ENCODE data around the gene CDC42SE1. TPM values are rescaled to one million over a fixed set of nuclear protein-coding genes. Genes with fewer than 3 reads are reported as not detected.
"Not testable (repeated sequence)": the region's sequence is repeated elsewhere in the genome, so short reads cannot be mapped to it uniquely, and the experiment has no call there.

The CDC42SE1 gene, protein sequence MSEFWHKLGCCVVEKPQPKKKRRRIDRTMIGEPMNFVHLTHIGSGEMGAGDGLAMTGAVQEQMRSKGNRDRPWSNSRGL
- total RNA-seq (42.6 TPM), polyA plus RNA-seq (ENCODE audit: insufficient read depth in 1 of 8, insufficient read length in 8 of 8, low replicate concordance in 1 of 8) (10 to 100 TPM; 47.5 to 68.4 (median 54.3) TPM)
- long read RNA-seq, donor 1, partial matches to known transcripts: 0 of 4 reads
- long read RNA-seq, donor 1, other reads (novel, unspliced or antisense): 0 of 4 reads
- long read RNA-seq, donor 2: 0 reads
- long read RNA-seq, donor 3, transcript CDC42SE1-201 (5 exons, 3,045 nt): major isoform, 12 of 44 reads
- long read RNA-seq, donor 3, partial matches to known transcripts: 28 of 44 reads
- long read RNA-seq, donor 3, other reads (novel, unspliced or antisense): 0 of 44 reads
- long read RNA-seq, donor 4, partial matches to known transcripts: 0 of 4 reads
- long read RNA-seq, donor 4, other reads (novel, unspliced or antisense): 0 of 4 reads
- long read RNA-seq, donor 5, transcript CDC42SE1-201 (5 exons, 3,045 nt): major isoform, 17 of 29 reads
- long read RNA-seq, donor 5, partial matches to known transcripts: 6 of 29 reads
- long read RNA-seq, donor 5, other reads (novel, unspliced or antisense): 0 of 29 reads
- long read RNA-seq, donor 6, transcript CDC42SE1-201 (5 exons, 3,045 nt): major isoform, 10 of 172 reads
- long read RNA-seq, donor 6, partial matches to known transcripts: 152 of 172 reads
- long read RNA-seq, donor 6, other reads (novel, unspliced or antisense): 5 of 172 reads
- long read RNA-seq, donor 7, transcript CDC42SE1-201 (5 exons, 3,045 nt): major isoform, 10 of 17 reads
- long read RNA-seq, donor 7, partial matches to known transcripts: 5 of 17 reads
- long read RNA-seq, donor 7, other reads (novel, unspliced or antisense): 0 of 17 reads
- long read RNA-seq, donor 8, transcript CDC42SE1-201 (5 exons, 3,045 nt): major isoform, 6 of 7 reads
- long read RNA-seq, donor 8, partial matches to known transcripts: 0 of 7 reads
- long read RNA-seq, donor 8, other reads (novel, unspliced or antisense): 0 of 7 reads
- long read RNA-seq, donor 9, transcript CDC42SE1-201 (5 exons, 3,045 nt): major isoform, 5 of 7 reads
- long read RNA-seq, donor 9, partial matches to known transcripts: 0 of 7 reads
- long read RNA-seq, donor 9, other reads (novel, unspliced or antisense): 0 of 7 reads
- long read RNA-seq, donor 10, transcript CDC42SE1-201 (5 exons, 3,045 nt): major isoform, 11 of 15 reads
- long read RNA-seq, donor 10, partial matches to known transcripts: 0 of 15 reads
- long read RNA-seq, donor 10, other reads (novel, unspliced or antisense): 0 of 15 reads
- long read RNA-seq, donor 11, transcript CDC42SE1-201 (5 exons, 3,045 nt): major isoform, 7 of 8 reads
- long read RNA-seq, donor 11, partial matches to known transcripts: 0 of 8 reads
- long read RNA-seq, donor 11, other reads (novel, unspliced or antisense): 0 of 8 reads

DNA sequence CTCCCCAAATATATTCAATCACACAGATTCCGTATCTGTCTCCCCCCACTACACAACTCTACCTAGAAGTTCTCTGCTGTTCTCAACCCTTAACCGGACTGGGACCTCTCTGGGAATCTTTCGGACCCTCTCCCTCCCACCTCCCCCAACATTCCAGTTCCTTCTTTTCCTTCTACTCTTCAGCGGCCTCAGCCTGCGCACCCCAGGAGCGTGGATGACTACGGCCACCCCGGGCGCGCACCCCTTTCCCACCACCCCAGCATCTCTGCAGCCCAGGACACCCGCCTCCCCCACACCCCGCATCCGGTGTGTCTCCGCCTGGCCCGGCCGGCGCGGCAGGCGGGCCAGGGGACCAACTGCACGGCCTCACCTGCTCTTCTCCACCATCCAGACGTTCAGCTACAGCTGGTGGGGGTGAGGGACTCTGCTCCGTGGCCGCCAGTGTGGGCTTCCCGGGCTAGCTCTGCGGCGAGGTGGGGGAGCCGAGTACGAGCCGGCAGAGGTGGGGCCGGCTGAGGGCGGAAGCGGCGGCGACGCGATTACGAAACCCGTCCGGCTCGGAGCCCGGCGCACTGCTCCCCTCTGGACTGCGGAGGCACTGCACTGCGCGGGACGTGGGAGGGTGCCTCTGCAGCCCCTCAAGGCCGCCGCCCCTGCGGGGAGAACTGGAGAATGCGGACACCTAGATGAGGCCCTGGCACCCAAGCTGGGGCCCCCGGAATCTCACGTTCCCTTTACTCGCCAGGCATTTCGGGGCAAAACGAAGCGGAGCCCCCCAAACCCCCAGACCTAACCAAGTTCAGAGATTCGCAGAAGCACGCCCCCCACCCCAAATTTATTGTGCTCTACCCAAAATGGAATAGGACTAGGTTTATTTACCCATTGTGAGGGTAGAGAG is at the start of gene CDC42SE1:
CDC42SE1 (minus strand) TSS at position 514 of the 898 bp plus-strand sequence. CDS start 3,892 bp downstream, outside the sequence.
- Histone ChIP-seq H3K27ac (ENCODE audit: low read length) (peak within 1 kb of the TSS; percentile 97), H3K4me1 (ENCODE audit: control insufficient read depth, insufficient read depth, low read length) (peaks cover 43% of the 10 kb centered on the region), H3K4me3 (ENCODE audit: low read length) (peak within 1 kb of the TSS; percentile 98), H3K9me3 (replicated peaks; ENCODE audit: control insufficient read depth, low read depth, low read length) (no peaks in the 10 kb centered on the region), H3K36me3 (ENCODE audit: control insufficient read depth, insufficient read depth, low read length) (peaks cover 26% of the 10 kb centered on the region), H3K27me3 (ENCODE audit: control insufficient read depth, insufficient read depth, low read length) (no peaks in the 10 kb centered on the region)
- DNase-seq: peak; percentile 94
- under 1% methylated on average over 38 of the region's 58 CpGs for WGBS (ENCODE audit: insufficient coverage)

- DNase-seq: no peak
- Histone ChIP-seq H3K9me3 (replicated peaks; ENCODE audit: control insufficient read depth, low read depth, low read length) (no peaks in the 10 kb centered on the region), H3K4me3 (ENCODE audit: low read length) (no peak overlapping the region), H3K4me1 (ENCODE audit: control insufficient read depth, insufficient read depth, low read length) (no peaks in the 10 kb centered on the region), H3K27ac (ENCODE audit: low read length) (no peak overlapping the region), H3K36me3 (ENCODE audit: control insufficient read depth, insufficient read depth, low read length) (peaks cover 11% of the 10 kb centered on the region), H3K27me3 (ENCODE audit: control insufficient read depth, insufficient read depth, low read length) (no peaks in the 10 kb centered on the region)
- WGBS (ENCODE audit: insufficient coverage): 100% methylated on average over 1 of the region's 5 CpGs
These were observed 48.9 kb upstream of the CDC42SE1 start for GRCh38 chr1:151108331-151108730.

DNA sequence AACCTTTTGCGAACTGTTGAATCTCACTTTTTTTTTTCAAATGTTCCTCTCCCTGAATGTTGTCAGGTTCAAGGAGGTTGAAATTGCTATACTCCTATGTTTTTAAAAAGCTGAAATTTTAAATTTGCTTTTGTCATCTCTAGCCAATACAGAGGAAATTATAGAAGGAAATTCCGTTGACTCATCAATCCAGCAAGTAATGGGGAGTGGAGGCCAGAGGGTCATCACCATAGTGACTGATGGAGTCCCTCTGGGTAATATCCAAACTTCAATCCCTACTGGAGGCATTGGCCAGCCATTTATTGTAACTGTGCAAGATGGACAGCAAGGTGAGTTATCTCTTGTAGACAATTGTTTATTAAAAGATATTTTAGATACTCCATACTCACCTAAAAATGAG is 47.5 kb upstream of the CDC42SE1 start:
- no peaks in the 10 kb centered on the region for H3K4me1 ChIP-seq (ENCODE audit: control insufficient read depth, insufficient read depth, low read length)
- no peaks in the 10 kb centered on the region for H3K9me3 ChIP-seq (replicated peaks; ENCODE audit: control insufficient read depth, low read depth, low read length)
- H3K27ac ChIP-seq (ENCODE audit: low read length): no peak overlapping the region
- WGBS (ENCODE audit: insufficient coverage): no CpG with 5 or more reads among the region's 2 CpGs
- no peaks in the 10 kb centered on the region for H3K27me3 ChIP-seq (ENCODE audit: control insufficient read depth, insufficient read depth, low read length)
- peaks cover 11% of the 10 kb centered on the region for H3K36me3 ChIP-seq (ENCODE audit: control insufficient read depth, insufficient read depth, low read length)
- no peak overlapping the region for H3K4me3 ChIP-seq (ENCODE audit: low read length)
- DNase-seq: no peak

- peaks cover 10% of the 10 kb centered on the region for H3K36me3 ChIP-seq (ENCODE audit: control insufficient read depth, insufficient read depth, low read length)
- no peak for DNase-seq
- no peaks in the 10 kb centered on the region for H3K9me3 ChIP-seq (replicated peaks; ENCODE audit: control insufficient read depth, low read depth, low read length)
- no peak overlapping the region for H3K4me3 ChIP-seq (ENCODE audit: low read length)
- no peaks in the 10 kb centered on the region for H3K4me1 ChIP-seq (ENCODE audit: control insufficient read depth, insufficient read depth, low read length)
- no peaks in the 10 kb centered on the region for H3K27me3 ChIP-seq (ENCODE audit: control insufficient read depth, insufficient read depth, low read length)
- no peak overlapping the region for H3K27ac ChIP-seq (ENCODE audit: low read length)
These were observed 45.2 kb upstream of the CDC42SE1 start for GRCh38 chr1:151104630-151105029.

DNA sequence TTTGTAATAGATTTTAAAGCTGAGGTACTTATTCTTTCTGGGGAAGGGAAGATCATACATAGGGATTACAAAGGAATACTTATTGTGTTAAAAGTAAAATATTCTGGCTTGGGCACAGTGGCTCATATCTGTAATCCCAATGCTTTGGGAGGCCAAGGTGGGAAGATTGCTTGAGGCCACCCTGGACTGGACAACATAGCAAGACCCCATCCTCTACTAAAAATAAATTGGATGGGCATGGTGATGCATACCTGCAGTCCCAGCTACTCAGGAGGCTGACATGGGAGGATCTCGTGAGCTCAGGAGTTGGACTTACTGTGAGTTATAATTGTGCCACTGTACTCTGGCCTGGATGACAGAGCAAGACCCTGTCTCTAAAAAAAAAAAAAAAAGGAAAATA is 38.7 kb upstream of the CDC42SE1 start:
- Histone ChIP-seq H3K4me1 (ENCODE audit: control insufficient read depth, insufficient read depth, low read length) (no peaks in the 10 kb centered on the region), H3K27ac (ENCODE audit: low read length) (no peak overlapping the region), H3K9me3 (replicated peaks; ENCODE audit: control insufficient read depth, low read depth, low read length) (no peaks in the 10 kb centered on the region), H3K36me3 (ENCODE audit: control insufficient read depth, insufficient read depth, low read length) (peaks cover 3% of the 10 kb centered on the region), H3K27me3 (ENCODE audit: control insufficient read depth, insufficient read depth, low read length) (no peaks in the 10 kb centered on the region), H3K4me3 (ENCODE audit: low read length) (no peak overlapping the region)
- no CpG with 5 or more reads among the region's 1 CpG for WGBS (ENCODE audit: insufficient coverage)
- DNase-seq: no peak

- H3K9me3 ChIP-seq (replicated peaks; ENCODE audit: control insufficient read depth, low read depth, low read length); H3K4me1 ChIP-seq (ENCODE audit: control insufficient read depth, insufficient read depth, low read length); H3K27ac ChIP-seq (ENCODE audit: low read length); H3K4me3 ChIP-seq (ENCODE audit: low read length); DNase-seq; H3K36me3 ChIP-seq (ENCODE audit: control insufficient read depth, insufficient read depth, low read length); H3K27me3 ChIP-seq (ENCODE audit: control insufficient read depth, insufficient read depth, low read length): not testable (repeated sequence)
- 87% methylated on average over 2 of the region's 6 CpGs for WGBS (ENCODE audit: insufficient coverage)
These were observed 38.0 kb upstream of the CDC42SE1 start for GRCh38 chr1:151097426-151097825.

GRCh38 chr1:151085953-151086559 is 26.6 kb upstream of the CDC42SE1 start:
- no peak for DNase-seq
- Histone ChIP-seq H3K4me3 (ENCODE audit: low read length) (no peak overlapping the region), H3K27me3 (ENCODE audit: control insufficient read depth, insufficient read depth, low read length) (no peaks in the 10 kb centered on the region), H3K36me3 (ENCODE audit: control insufficient read depth, insufficient read depth, low read length) (no peaks in the 10 kb centered on the region), H3K4me1 (ENCODE audit: control insufficient read depth, insufficient read depth, low read length) (no peaks in the 10 kb centered on the region), H3K27ac (ENCODE audit: low read length) (no peak overlapping the region), H3K9me3 (replicated peaks; ENCODE audit: control insufficient read depth, low read depth, low read length) (no peaks in the 10 kb centered on the region)
- WGBS (ENCODE audit: insufficient coverage): 86% methylated on average over 1 of the region's 4 CpGs

DNA sequence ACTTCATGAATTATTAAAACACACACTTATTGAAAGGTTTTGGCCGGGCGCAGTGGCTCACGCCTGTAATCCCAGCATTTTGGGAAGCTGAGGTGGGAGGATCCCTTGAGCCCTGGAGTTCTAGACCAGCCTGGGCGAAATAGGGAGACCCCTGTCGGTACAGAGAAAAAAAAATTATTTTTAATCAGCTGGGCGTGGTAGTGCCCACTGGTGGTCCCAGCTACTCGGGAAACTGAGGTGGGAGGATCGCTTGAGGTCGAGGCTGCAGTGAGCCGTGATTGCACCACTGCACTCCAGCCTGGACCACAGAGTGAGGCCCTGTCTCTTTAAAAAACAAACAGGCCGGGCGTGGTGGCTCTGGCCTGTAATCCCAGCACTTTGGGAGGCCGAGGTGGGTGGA is 12.8 kb upstream of the CDC42SE1 start:
- Histone ChIP-seq H3K27me3 (ENCODE audit: control insufficient read depth, insufficient read depth, low read length) (no peaks in the 10 kb centered on the region), H3K9me3 (replicated peaks; ENCODE audit: control insufficient read depth, low read depth, low read length) (no peaks in the 10 kb centered on the region), H3K4me1 (ENCODE audit: control insufficient read depth, insufficient read depth, low read length) (peaks cover 16% of the 10 kb centered on the region), H3K27ac (ENCODE audit: low read length) (no peak overlapping the region), H3K36me3 (ENCODE audit: control insufficient read depth, insufficient read depth, low read length) (peaks cover 9% of the 10 kb centered on the region), H3K4me3 (ENCODE audit: low read length) (no peak overlapping the region)
- DNase-seq: no peak
- 75% methylated on average over 11 of the region's 13 CpGs for WGBS (ENCODE audit: insufficient coverage)

Data from muscle of leg (tissue), 16 donors.